Stimulated activated CD8-positive, alpha-beta memory T cell treated with anti-CD3 and anti-CD28 coated beads, Interleukin-7, amount 100 ng/mL, for 4 hours (primary cell): ENCODE data around the gene CCDC73.
"Not testable (repeated sequence)": the region's sequence is repeated elsewhere in the genome, so short reads cannot be mapped to it uniquely, and the experiment has no call there.

ENCODE experiments used
- DNase-seq, 2 donors: peaks; one replicate each; pipeline ENCODE4 v3.0.0-alpha.2; 2020; ENCODE audit warnings: low read depth in 2 of 2

The CCDC73 gene

GRCh38 chr11:32705309-32706033 is 89.0 kb downstream of the CCDC73 start:
- no peak for DNase-seq

GRCh38 chr11:32704775-32705174 is 89.7 kb downstream of the CCDC73 start:
- DNase-seq, result no peak

GRCh38 chr11:32704261-32704660 is 90.2 kb downstream of the CCDC73 start:
- DNase-seq, result no peak

- no peak for DNase-seq
Measured at GRCh38 chr11:32701616-32702015, 92.8 kb downstream of the CCDC73 start.

- DNase-seq, result no peak
Measured at GRCh38 chr11:32698579-32698978, 95.9 kb downstream of the CCDC73 start.

DNA sequence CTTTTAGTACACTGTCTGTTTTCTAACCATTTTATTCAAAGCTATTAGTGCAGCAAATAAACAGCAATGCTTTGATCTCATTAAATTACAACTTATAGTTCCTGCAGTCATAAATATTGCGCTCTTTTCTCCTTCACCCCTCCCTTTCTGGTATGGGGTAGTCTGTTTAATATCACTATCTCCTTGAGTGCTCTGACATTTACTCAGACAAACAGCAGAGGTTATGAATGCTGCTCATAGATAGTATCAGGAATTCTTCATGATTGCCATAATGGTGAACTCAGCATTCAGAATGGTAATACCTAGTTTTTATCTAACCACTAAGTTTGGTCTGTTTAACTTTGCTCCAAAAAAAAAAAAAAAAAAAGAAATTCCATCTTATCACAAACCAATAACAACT is 123.4 kb downstream of the CCDC73 start:
- no peak for DNase-seq

DNA sequence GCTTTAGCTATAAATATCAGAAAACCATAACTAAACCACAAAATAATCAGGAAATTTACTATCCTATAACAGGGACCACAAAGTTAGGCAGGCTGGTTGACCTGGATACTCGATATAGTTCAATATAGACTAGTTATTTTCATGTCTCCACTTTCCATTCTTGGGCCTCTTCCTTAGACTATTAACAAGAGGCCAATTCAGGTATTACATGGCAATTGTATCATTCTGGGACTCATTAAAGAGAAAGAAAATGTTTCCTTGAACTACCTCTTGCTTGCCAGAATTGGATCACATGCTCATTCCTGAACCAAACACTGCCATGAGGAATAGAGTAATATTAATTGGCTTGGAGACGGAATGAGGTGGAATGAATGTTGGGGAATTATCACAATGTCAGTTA is 134.8 kb downstream of the CCDC73 start:
- no peak for DNase-seq

DNA sequence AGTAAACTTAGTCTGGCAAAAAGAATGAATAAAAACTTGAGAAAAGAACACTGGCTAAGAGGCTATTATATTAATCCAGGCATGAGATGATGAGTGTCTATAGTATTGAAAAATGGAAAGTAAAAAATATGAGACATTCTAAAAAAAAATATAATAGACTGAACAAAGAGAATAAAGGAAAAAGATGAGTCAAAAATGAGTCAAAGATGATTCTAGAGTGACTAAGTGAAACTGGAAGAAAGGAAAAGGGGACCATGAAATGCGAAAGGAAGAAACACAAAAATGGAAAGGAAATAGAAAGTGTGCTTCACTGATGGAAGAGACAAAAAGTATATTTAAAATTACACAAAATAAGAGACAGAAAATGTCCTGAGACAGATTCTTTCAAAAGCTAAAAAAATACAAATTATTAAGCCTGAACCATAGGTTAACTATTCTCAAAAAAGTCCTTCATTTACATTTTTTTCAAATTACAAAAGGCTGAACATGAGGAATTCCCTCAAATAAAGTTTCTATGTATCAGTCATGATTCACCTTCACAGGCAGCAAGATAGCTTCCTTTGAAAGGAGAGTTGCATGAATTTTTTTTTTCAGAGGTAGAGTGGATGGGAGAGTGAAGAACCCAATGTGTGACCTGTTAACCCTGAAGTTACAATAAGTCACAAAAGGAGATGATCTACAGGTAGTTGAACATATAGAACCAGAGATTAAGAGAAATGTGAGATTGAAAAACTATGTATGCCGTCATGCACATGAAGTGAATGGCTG is 135.6 kb downstream of the CCDC73 start:
- DNase-seq, result no peak

DNA sequence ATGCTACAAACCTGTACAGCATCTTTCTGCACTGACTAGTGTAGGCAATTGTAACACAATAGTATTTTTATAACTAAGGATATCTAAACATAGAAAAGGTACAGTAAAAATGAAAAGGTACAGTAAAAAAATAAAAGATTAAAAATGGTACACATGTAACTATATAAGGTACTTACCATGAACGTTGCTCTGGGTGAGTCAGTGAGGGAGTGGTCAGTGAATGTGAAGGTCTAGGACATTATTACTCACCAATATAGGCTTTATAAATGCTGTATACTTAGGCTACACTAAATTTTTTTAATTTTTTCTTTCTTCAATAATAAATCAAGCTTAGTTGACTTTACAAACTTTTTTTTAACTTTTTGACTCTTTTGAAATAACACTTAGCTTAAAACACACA is 150.9 kb downstream of the CCDC73 start:
- no peak for DNase-seq

- no peak for DNase-seq
Measured at GRCh38 chr11:32641361-32641760, 153.1 kb downstream of the CCDC73 start.

GRCh38 chr11:32635819-32636218 is 158.6 kb downstream of the CCDC73 start:
- DNase-seq, result no peak

DNA sequence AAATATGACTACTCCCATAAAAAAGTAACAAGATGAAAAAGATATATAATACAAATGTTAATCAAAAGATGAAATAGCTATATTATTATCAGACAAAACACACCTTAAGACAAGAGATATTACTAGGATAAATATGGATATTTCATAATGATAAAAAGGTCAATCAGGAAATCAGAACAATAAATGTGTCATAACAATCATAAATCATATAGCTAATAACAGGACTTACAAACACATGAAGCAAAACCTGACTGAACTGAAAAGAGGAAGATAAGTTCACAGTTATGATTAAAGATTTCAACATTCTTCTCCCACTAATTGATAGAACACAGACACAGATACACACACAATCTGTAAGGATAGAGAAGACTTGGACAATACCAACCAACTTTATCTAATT is 163.6 kb downstream of the CCDC73 start:
- no peak for DNase-seq

GRCh38 chr11:32616903-32617302 is 177.6 kb downstream of the CCDC73 start:
- no peak for DNase-seq

DNA sequence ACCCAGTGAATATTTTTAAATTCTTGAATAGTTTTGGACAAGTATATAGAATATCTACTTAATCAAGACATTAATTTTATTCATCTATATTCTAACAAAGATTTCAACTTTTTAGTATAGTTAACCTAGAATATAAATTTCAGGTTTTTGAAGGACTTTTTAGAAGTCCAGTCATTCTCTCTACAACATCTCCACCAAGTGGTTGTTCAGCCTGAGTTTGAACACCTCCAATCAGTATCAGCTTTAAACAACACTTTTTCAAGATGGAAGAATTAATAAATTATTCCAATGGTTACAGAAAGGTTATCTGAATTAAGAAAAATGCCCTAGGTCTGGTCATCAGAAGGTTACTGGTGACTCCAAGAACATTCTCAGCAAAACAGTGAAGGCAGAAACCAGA is 179.0 kb downstream of the CCDC73 start:
- DNase-seq, result no peak

- no peak for DNase-seq
Measured at GRCh38 chr11:32613500-32614151, 180.8 kb downstream of the CCDC73 start.

- DNase-seq, result no peak
Measured at GRCh38 chr11:32610797-32611352, 183.6 kb downstream of the CCDC73 start.

DNA sequence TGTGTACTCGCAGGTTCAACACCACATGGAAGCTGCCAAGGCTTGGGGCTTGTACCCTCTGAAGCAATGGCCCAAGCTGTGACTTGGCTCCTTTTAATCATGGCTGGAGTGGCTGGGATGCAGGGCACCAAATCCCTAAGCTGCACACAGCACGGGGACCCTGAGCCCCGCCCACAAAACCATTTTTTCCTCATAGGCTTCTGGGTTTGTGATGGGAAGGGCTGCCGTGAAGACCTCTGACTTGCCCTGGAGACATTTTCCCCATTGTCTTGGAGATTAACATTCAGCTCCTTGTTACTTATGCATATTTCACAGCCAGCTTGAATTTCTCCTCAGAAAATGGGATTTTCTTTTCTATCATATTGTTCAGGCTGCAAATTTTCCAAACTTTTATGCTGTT is 185.6 kb downstream of the CCDC73 start:
- DNase-seq, result not testable (repeated sequence)

- DNase-seq, result no peak
Measured at GRCh38 chr11:32606220-32606619, 188.2 kb downstream of the CCDC73 start.

GRCh38 chr11:32602657-32603415 is 191.6 kb downstream of the CCDC73 start:
- DNase-seq, result no peak

DNA sequence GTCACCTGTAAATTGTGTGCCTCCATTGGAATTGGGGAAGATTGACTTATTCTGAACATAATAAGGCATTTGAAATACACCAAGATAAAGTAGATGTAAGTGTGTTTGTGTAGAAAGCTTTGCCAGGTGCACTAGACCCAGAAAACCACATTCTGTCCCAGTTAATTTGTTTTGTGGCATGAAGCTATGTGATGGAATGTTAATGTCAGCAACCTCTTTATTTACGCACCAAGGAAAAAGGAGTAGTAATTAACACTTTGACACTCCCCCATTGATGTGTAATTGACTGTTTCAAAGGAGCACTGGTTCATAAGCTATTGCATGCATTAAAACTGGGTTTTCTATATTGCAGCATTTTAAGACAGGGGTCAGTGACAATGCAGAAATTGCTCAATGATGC is 196.5 kb downstream of the CCDC73 start:
- no peak for DNase-seq

- not testable (repeated sequence) for DNase-seq
Measured at GRCh38 chr11:32596114-32596513, 198.3 kb downstream of the CCDC73 start.

DNA sequence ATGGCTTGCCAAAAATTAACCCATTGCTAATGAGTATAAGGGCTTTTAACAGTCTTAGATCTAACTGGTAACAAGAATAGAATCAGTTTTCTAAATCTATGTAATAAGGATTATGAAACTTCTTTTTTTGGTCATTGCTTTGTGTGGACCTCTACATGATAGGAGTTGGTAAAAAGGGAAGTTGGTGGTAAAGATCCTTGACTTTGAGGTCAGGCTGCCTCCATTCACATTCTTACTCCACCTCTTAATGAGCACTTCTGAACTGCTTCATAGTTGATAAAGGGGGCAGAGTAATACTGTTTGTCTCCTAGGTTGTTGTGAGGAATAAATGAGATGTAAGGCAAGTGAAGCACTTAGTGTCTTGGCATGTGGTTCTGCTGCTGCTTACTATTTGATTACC is 200.2 kb downstream of the CCDC73 start:
- no peak for DNase-seq
